Stimulated activated memory B cell treated with anti-CD40 and anti-IgM and Interleukin-4, amounts not matched to agents 10 μg/mL and 1 μg/mL and 100 μg/mL, for 72 hours (primary cell): ENCODE results near the gene CUL1.

Source experiments
- ATAC-seq: fragments of 150-1000 bp; cut with Tn5 transposase; 2 replicates; pipeline ENCODE4 v1.10.0; 2021
- H3K27ac Mint-ChIP-seq: one replicate; pipeline ENCODE4 v1.8.0; 2022; ENCODE audit warnings: mild to moderate bottlenecking, mixed read lengths
- H3K27me3 Mint-ChIP-seq: one replicate; pipeline ENCODE4 v1.8.0; 2022; ENCODE audit warnings: mixed read lengths
- H3K36me3 Mint-ChIP-seq: one replicate; pipeline ENCODE4 v1.8.0; 2022; ENCODE audit warnings: mixed read lengths
- H3K4me1 Mint-ChIP-seq: one replicate; pipeline ENCODE4 v1.8.0; 2022; ENCODE audit warnings: mixed read lengths
- H3K4me3 Mint-ChIP-seq: one replicate; pipeline ENCODE4 v1.8.0; 2022; ENCODE audit warnings: mild to moderate bottlenecking, moderate library complexity, mixed read lengths
- H3K9me3 Mint-ChIP-seq: one replicate; pipeline ENCODE4 v1.8.0; 2022; ENCODE audit warnings: mixed read lengths

Gene CUL1

GRCh38 chr7:148753224-148753623 lies 54.5 kb downstream of the CUL1 start:
- H3K4me1 Mint-ChIP-seq, result peaks cover 9% of the 10 kb centered on the region
- no peaks in the 10 kb centered on the region for H3K27me3 Mint-ChIP-seq
- no peak for ATAC-seq
- H3K9me3 Mint-ChIP-seq, result peaks cover 5% of the 10 kb centered on the region
- H3K36me3 Mint-ChIP-seq, result peaks cover 37% of the 10 kb centered on the region
- H3K27ac Mint-ChIP-seq, result no peak overlapping the region
- H3K4me3 Mint-ChIP-seq, result no peak overlapping the region

- ATAC-seq, result no peak
- Mint-ChIP-seq H3K4me3 (no peak overlapping the region), H3K4me1 (peaks cover 9% of the 10 kb centered on the region), H3K9me3 (peaks cover 2% of the 10 kb centered on the region), H3K27me3 (no peaks in the 10 kb centered on the region), H3K27ac (peak overlapping the region; percentile 43), H3K36me3 (peaks cover 31% of the 10 kb centered on the region)
Measured at GRCh38 chr7:148754912-148755311, 56.2 kb downstream of the CUL1 start.

GRCh38 chr7:148761499-148762278 lies 63.0 kb downstream of the CUL1 start:
- Mint-ChIP-seq H3K4me1 (no peaks in the 10 kb centered on the region), H3K9me3 (no peaks in the 10 kb centered on the region), H3K27me3 (no peaks in the 10 kb centered on the region), H3K36me3 (peaks cover 29% of the 10 kb centered on the region), H3K4me3 (no peak overlapping the region), H3K27ac (no peak overlapping the region)
- ATAC-seq, result no peak

DNA sequence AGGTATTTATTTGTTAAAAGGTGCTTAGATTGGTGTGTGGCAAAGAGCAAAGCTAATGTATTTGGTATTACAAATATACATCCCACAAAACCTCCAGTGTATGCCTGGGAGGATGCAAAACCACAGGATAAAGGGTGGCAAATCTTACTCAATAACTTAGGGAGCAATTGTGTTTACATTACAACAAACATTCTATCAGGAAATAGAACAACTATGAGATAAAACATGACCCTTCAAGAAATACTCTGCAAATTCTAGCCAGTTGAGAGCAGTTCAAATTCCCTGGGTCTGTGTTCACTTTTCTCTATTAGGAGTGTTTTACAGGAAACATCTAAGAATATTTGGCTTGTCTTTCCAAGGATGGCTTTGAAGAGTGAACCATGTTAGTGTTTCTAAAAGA lies 64.9 kb downstream of the CUL1 start:
- no peak for ATAC-seq
- no peaks in the 10 kb centered on the region for H3K27me3 Mint-ChIP-seq
- H3K4me3 Mint-ChIP-seq, result no peak overlapping the region
- H3K27ac Mint-ChIP-seq, result no peak overlapping the region
- no peaks in the 10 kb centered on the region for H3K9me3 Mint-ChIP-seq
- peaks cover 30% of the 10 kb centered on the region for H3K36me3 Mint-ChIP-seq
- no peaks in the 10 kb centered on the region for H3K4me1 Mint-ChIP-seq

DNA sequence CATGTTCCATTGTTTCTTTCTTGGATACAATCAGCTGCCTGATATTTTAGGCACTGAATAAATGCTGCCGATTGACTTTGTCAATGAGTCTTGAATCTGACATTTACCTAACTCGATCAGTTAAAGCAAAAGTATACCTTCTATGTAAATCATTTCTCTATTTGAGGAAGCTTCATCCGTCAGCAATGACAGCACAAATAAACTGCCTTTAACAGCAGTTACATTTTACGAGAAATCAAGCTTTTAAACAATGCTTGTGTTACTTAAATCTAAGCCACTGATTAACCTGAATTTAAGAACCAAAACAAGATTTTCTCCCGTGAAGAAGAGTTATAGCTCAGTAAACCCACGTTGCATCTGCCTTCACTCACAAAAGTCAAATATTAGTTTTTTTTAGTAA lies 71.3 kb downstream of the CUL1 start:
- no peaks in the 10 kb centered on the region for H3K9me3 Mint-ChIP-seq
- H3K4me1 Mint-ChIP-seq, result peaks cover 11% of the 10 kb centered on the region
- no peak for ATAC-seq
- H3K27ac Mint-ChIP-seq, result no peak overlapping the region
- no peaks in the 10 kb centered on the region for H3K27me3 Mint-ChIP-seq
- H3K36me3 Mint-ChIP-seq, result peaks cover 47% of the 10 kb centered on the region
- H3K4me3 Mint-ChIP-seq, result no peak overlapping the region

DNA sequence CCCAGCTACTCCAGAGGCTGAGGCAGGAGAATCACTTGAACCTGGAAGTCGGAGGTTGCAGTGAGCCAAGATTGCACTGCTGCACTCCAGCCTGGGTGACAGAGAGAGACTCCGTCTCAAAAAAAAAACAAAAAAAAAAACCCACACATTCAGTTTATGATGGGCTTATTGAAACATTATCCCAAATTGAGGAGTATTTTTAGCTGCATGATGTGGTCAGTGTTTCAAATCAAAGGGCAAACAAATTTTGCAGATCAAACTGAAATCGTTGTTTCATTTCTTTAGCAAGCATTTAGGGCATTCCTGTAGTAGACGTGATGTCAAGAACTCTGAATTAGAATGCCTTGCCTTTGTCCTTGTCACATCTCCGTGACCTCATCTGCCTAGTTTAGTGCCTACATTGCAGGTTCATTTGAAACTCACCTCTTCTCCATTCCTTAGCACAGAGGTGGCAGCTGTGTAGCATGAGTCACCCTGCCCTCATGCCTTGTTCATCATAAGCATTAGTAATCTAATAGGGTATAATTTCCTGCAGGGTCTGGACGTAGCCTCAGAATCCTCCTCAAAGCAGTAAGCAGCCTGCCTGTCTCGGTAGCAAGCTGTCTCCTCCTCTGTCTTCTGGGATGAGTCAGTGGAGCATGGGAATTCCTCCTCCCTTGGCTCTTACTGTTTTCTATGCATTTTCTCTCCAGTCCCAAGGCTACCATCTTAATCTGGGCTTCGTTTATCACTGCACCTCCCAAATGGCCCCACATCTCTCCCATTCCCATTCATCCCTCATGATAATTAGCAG lies 73.8 kb downstream of the CUL1 start:
- Mint-ChIP-seq H3K9me3 (no peaks in the 10 kb centered on the region), H3K36me3 (peaks cover 55% of the 10 kb centered on the region), H3K27me3 (no peaks in the 10 kb centered on the region), H3K4me1 (peaks cover 11% of the 10 kb centered on the region), H3K4me3 (no peak overlapping the region), H3K27ac (peak overlapping the region; percentile 51)
- no peak for ATAC-seq

GRCh38 chr7:148773334-148773733 lies 74.6 kb downstream of the CUL1 start:
- Mint-ChIP-seq H3K4me3 (no peak overlapping the region), H3K27ac (peak overlapping the region; percentile 51), H3K27me3 (no peaks in the 10 kb centered on the region), H3K4me1 (peaks cover 11% of the 10 kb centered on the region), H3K9me3 (no peaks in the 10 kb centered on the region), H3K36me3 (peaks cover 50% of the 10 kb centered on the region)
- no peak for ATAC-seq

- peaks cover 55% of the 10 kb centered on the region for H3K36me3 Mint-ChIP-seq
Measured at GRCh38 chr7:148774471-148774870, 75.8 kb downstream of the CUL1 start.

GRCh38 chr7:148782757-148783456 lies 84.2 kb downstream of the CUL1 start:
- no peak overlapping the region for H3K27ac Mint-ChIP-seq
- H3K4me1 Mint-ChIP-seq, result no peaks in the 10 kb centered on the region
- no peak overlapping the region for H3K4me3 Mint-ChIP-seq
- peaks cover 74% of the 10 kb centered on the region for H3K36me3 Mint-ChIP-seq
- no peaks in the 10 kb centered on the region for H3K9me3 Mint-ChIP-seq
- no peak for ATAC-seq
- H3K27me3 Mint-ChIP-seq, result no peaks in the 10 kb centered on the region

More at GRCh38 chr7:148774471-148774870, 75.8 kb downstream of the CUL1 start:
- H3K9me3 Mint-ChIP-seq, result no peaks in the 10 kb centered on the region
- ATAC-seq, result no peak
- no peak overlapping the region for H3K4me3 Mint-ChIP-seq
- peaks cover 11% of the 10 kb centered on the region for H3K4me1 Mint-ChIP-seq
- H3K27me3 Mint-ChIP-seq, result no peaks in the 10 kb centered on the region
- no peak overlapping the region for H3K27ac Mint-ChIP-seq

- Mint-ChIP-seq H3K4me1 (no peaks in the 10 kb centered on the region), H3K9me3 (no peaks in the 10 kb centered on the region), H3K27ac (no peak overlapping the region), H3K36me3 (peaks cover 73% of the 10 kb centered on the region), H3K27me3 (no peaks in the 10 kb centered on the region), H3K4me3 (no peak overlapping the region)
- ATAC-seq, result no peak
Measured at GRCh38 chr7:148783801-148784527, 85.3 kb downstream of the CUL1 start.

GRCh38 chr7:148787571-148788295 lies 89.0 kb downstream of the CUL1 start:
- H3K9me3 Mint-ChIP-seq, result no peaks in the 10 kb centered on the region
- H3K4me1 Mint-ChIP-seq, result no peaks in the 10 kb centered on the region
- no peak overlapping the region for H3K27ac Mint-ChIP-seq
- H3K36me3 Mint-ChIP-seq, result peaks cover 73% of the 10 kb centered on the region
- no peak for ATAC-seq
- H3K4me3 Mint-ChIP-seq, result no peak overlapping the region
- no peaks in the 10 kb centered on the region for H3K27me3 Mint-ChIP-seq

DNA sequence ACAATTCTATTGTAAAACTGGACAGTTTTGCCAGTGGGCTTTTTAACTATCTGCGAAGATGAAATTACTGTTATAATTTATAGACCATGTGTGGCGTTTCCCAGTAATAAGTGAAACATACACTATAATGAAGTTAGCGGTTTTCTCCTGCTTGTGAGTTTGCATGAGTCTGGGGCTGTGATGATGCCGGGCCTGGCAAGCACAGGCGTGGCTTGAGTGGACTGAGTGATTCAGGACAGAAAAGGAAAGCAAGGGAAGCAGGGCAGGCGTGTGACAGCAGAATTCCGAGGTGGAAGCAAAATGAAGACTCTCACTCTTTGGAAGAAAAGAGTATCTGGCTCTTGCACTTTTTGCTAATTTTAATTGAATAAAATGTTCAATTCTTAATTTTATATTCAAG lies 90.5 kb downstream of the CUL1 start:
- H3K36me3 Mint-ChIP-seq, result peaks cover 73% of the 10 kb centered on the region
- H3K4me3 Mint-ChIP-seq, result no peak overlapping the region
- no peak overlapping the region for H3K27ac Mint-ChIP-seq
- H3K4me1 Mint-ChIP-seq, result no peaks in the 10 kb centered on the region
- H3K27me3 Mint-ChIP-seq, result no peaks in the 10 kb centered on the region
- ATAC-seq, result no peak
- H3K9me3 Mint-ChIP-seq, result no peaks in the 10 kb centered on the region

DNA sequence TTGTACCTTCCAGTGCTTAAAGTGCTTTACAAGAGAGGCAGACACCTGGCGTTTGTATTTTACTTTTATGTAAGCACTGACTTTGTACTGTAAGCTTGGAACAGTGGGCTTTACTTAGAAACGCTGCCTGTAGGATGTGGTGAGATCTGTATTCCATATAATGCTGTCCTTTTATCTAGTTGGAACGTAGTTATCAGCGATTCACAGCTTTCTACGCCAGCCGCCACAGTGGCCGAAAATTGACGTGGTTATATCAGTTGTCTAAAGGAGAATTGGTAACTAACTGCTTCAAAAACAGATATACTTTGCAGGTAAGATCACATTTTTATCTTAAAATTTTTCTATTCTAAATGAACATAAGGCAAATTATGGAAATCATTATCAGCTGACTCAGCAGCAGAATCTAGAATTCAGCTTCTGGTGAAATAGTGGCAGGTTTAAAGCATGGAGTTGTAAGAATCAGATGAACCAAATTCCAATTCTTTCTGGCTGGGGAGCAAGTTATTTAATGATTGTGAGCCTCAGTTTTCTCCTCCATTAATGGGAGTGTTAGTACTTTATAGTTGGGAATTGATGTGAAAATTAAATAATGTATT lies 91.5 kb downstream of the CUL1 start:
- peaks cover 80% of the 10 kb centered on the region for H3K36me3 Mint-ChIP-seq
- H3K27me3 Mint-ChIP-seq, result no peaks in the 10 kb centered on the region
- no peak overlapping the region for H3K27ac Mint-ChIP-seq
- no peaks in the 10 kb centered on the region for H3K9me3 Mint-ChIP-seq
- H3K4me1 Mint-ChIP-seq, result no peaks in the 10 kb centered on the region
- ATAC-seq, result no peak
- H3K4me3 Mint-ChIP-seq, result no peak overlapping the region

- peaks cover 78% of the 10 kb centered on the region for H3K36me3 Mint-ChIP-seq
- no peak overlapping the region for H3K4me3 Mint-ChIP-seq
- no peak for ATAC-seq
- no peaks in the 10 kb centered on the region for H3K4me1 Mint-ChIP-seq
- no peak overlapping the region for H3K27ac Mint-ChIP-seq
- no peaks in the 10 kb centered on the region for H3K9me3 Mint-ChIP-seq
- H3K27me3 Mint-ChIP-seq, result no peaks in the 10 kb centered on the region
Measured at GRCh38 chr7:148790850-148791249, 92.1 kb downstream of the CUL1 start.
